Osteoblast (primary cell): ENCODE data around the gene ABCC3. TPM values are rescaled to one million over a fixed set of nuclear protein-coding genes. Genes with fewer than 3 reads are reported as not detected.

Experiments
- DNase-seq: peaks from one replicate; pipeline ENCODE4 v3.0.0; 2011; ENCODE audit warnings: low spot score, mixed read lengths; ENCODE audit not compliant: insufficient read length; ENCODE audit errors: missing footprints
- H2AFZ ChIP-seq: 2 replicates; pipeline ENCODE4 v1.6.0; 2011; ENCODE audit warnings: mild to moderate bottlenecking, low read length
- H3K27ac ChIP-seq: 2 replicates; pipeline ENCODE4 v1.5.1; 2011; ENCODE audit warnings: mild to moderate bottlenecking, low read depth, low read length, moderate library complexity
- H3K27me3 ChIP-seq: 2 replicates; pipeline ENCODE4 v1.6.0; 2012; ENCODE audit warnings: mild to moderate bottlenecking, control low read depth, inconsistent platforms, low read length, moderate library complexity; ENCODE audit not compliant: insufficient read depth
- H3K36me3 ChIP-seq: 2 replicates; pipeline ENCODE4 v1.5.1; 2011; ENCODE audit warnings: mild to moderate bottlenecking, low read length, control low read depth, moderate library complexity; ENCODE audit not compliant: insufficient read depth
- H3K4me1 ChIP-seq: 2 replicates; pipeline ENCODE4 v1.5.1; 2011; ENCODE audit warnings: mild to moderate bottlenecking, low read length, control low read depth, moderate library complexity; ENCODE audit not compliant: insufficient read depth
- H3K4me2 ChIP-seq: 2 replicates; pipeline ENCODE4 v1.6.0; 2011; ENCODE audit warnings: mild to moderate bottlenecking, low read length; ENCODE audit not compliant: insufficient read depth
- H3K4me3 ChIP-seq: fragments of 200-600 bp; sonication (generic); 3 replicates; pipeline ENCODE4 v1.5.1; 2012; ENCODE audit warnings: mild to moderate bottlenecking, low read length, inconsistent platforms; ENCODE audit not compliant: insufficient read depth
- H3K79me2 ChIP-seq: 2 replicates; pipeline ENCODE4 v1.6.0; 2012; ENCODE audit warnings: mild to moderate bottlenecking, low read length, control low read depth, inconsistent platforms; ENCODE audit not compliant: insufficient read depth
- H3K9me3 ChIP-seq: 2 replicates; pipeline ENCODE4 v1.5.1; 2011; ENCODE audit warnings: low read depth, low read length, control low read depth
- H4K20me1 ChIP-seq: 2 replicates; pipeline ENCODE4 v1.6.0; 2012; ENCODE audit warnings: mild to moderate bottlenecking, low read length, control low read depth; ENCODE audit not compliant: insufficient read depth
- total RNA-seq: library from RNA; depleted of rRNA; stranded (reverse); fragments of >200 nt; gene quantifications from 2 replicates; pipeline ENCODE4 v1.2.3, GENCODE V29; 2012
- TF ChIP-seq, protein P1 (sequence below): IDR thresholded peaks from 2 replicates; pipeline ENCODE4 v1.5.1; 2011; ENCODE audit warnings: mild to moderate bottlenecking, low read depth, low read length, moderate library complexity; ENCODE audit errors: extremely low read depth

The ABCC3 gene
- total RNA-seq, 1 donor, result 28.6 TPM

DNA sequence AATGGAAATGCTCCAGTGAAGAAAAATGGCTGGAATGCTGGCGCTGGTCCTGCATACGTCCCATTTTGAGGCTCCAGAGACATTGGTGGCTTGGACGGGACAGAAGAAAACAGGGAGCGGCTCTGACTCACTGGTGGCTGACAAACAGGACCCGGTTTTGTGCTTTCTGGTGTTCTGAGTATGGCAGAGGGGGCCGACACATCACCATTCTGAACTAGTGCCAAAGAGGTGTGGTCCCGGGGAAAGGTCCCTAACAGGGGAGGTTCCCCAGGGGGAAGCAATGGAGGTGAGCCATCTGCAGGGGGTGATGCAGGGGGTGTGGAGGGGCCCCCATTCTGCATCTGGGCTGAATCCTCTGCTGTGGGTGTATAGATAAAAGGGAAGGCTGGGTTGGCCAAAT is 64.7 kb downstream of the ABCC3 start:
- Histone ChIP-seq H3K27me3 (no peaks in the 10 kb centered on the region), H3K4me2 (no peak overlapping the region), H3K79me2 (peaks cover 40% of the 10 kb centered on the region), H3K36me3 (peaks cover 56% of the 10 kb centered on the region), H3K9me3 (no peaks in the 10 kb centered on the region), H3K4me1 (peaks cover 15% of the 10 kb centered on the region), H2AFZ (no peak overlapping the region), H3K27ac (no peak overlapping the region), H3K4me3 (no peak overlapping the region), H4K20me1 (peaks cover 12% of the 10 kb centered on the region)
- TF ChIP-seq, protein P1, sequence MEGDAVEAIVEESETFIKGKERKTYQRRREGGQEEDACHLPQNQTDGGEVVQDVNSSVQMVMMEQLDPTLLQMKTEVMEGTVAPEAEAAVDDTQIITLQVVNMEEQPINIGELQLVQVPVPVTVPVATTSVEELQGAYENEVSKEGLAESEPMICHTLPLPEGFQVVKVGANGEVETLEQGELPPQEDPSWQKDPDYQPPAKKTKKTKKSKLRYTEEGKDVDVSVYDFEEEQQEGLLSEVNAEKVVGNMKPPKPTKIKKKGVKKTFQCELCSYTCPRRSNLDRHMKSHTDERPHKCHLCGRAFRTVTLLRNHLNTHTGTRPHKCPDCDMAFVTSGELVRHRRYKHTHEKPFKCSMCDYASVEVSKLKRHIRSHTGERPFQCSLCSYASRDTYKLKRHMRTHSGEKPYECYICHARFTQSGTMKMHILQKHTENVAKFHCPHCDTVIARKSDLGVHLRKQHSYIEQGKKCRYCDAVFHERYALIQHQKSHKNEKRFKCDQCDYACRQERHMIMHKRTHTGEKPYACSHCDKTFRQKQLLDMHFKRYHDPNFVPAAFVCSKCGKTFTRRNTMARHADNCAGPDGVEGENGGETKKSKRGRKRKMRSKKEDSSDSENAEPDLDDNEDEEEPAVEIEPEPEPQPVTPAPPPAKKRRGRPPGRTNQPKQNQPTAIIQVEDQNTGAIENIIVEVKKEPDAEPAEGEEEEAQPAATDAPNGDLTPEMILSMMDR, result no peak
- no peak for DNase-seq

GRCh38 chr17:50703162-50703561 is 68.5 kb downstream of the ABCC3 start:
- no peak overlapping the region for H3K27ac ChIP-seq
- no peak for DNase-seq
- no peaks in the 10 kb centered on the region for H3K27me3 ChIP-seq
- H3K9me3 ChIP-seq, result no peaks in the 10 kb centered on the region
- H3K4me3 ChIP-seq, result no peak overlapping the region
- peaks cover 12% of the 10 kb centered on the region for H4K20me1 ChIP-seq
- peaks cover 68% of the 10 kb centered on the region for H3K79me2 ChIP-seq
- H3K4me1 ChIP-seq, result peaks cover 19% of the 10 kb centered on the region
- no peak overlapping the region for H3K4me2 ChIP-seq
- TF ChIP-seq, protein P1, result no peak
- no peak overlapping the region for H2AFZ ChIP-seq
- H3K36me3 ChIP-seq, result peaks cover 32% of the 10 kb centered on the region

DNA sequence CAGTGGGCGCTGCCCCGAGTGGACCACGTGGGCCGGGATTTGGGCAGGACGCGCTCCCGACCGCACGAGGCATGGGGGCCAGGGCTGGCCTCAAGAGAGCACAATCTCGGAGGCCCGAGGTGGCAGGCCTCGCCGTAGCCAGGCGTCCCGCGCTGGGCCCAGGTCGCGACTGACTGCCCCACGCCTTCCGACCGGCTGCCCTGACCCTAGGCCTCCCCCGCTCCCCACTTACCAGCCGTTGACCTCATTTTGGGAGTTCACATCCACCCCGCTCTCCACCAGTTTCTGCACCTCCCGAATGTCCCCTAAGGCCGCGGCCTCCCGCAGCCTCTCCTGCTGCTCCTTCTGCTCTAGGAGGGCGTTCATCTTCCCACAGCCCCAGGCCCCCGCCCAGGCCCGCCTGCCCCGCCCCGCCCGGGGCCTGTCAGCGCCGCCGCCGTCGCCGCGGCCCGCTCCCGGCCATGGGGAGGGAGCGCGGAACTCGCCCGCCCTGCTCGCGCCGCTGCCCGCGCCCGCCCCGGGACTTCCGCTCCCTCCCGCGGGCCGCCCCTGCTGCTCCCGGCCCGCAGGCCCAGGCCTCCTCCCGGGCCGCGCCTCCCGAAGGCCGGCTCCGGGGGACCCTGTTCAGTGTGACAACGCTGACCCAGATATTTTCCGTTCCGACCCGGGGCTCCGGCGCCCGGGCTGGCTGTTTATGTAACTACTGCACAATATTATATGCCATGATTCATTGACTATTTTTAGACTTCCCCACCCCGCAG is 72.8 kb downstream of the ABCC3 start, which contains the start of gene ANKRD40:
Gene ANKRD40, minus strand, starts transcription at position 626 of the 761 bp plus-strand sequence. Its CDS starts 260 bp downstream, at position 366.
- DNase-seq, result peak; percentile 96
- Histone ChIP-seq H4K20me1 (peaks cover 9% of the 10 kb centered on the region), H3K79me2 (peaks cover 55% of the 10 kb centered on the region), H3K4me2 (peak within 1 kb of the TSS; percentile 96), H3K4me3 (peak within 1 kb of the TSS; percentile 89), H3K27ac (peak within 1 kb of the TSS; percentile 96), H2AFZ (peak within 1 kb of the TSS; percentile 86), H3K36me3 (peaks cover 8% of the 10 kb centered on the region), H3K9me3 (no peaks in the 10 kb centered on the region), H3K4me1 (peaks cover 23% of the 10 kb centered on the region), H3K27me3 (no peaks in the 10 kb centered on the region)
- TF ChIP-seq, protein P1, result no peak
